GM12878 (cell line): Measurements from ENCODE around the gene NTM. TPM values are rescaled to one million over a fixed set of nuclear protein-coding genes. Genes with fewer than 3 reads are reported as not detected.

Experiments
- ATAC-seq: fragments of 200-7000 bp; cut with Tn5 transposase; 3 replicates; pipeline ENCODE4 v1.9.1; 2020; ENCODE audit warnings: mild to moderate bottlenecking, moderate library complexity
- BruUV-seq: library from RNA; stranded (reverse); fragments of 400-500 nt; replicated peaks from 2 replicates; lab custom pipeline; 2021; lab: Mats Ljungman, UMichigan
- CTCF ChIA-PET: fragments of 300-600 bp; sonication (Branson Sonifier 250); formaldehyde crosslinking; extraction: SDS; loops from one replicate; lab custom pipeline; 2021; ENCODE audit warnings: inconsistent platforms; lab: Yijun Ruan, JAX
- POLR2A ChIA-PET: fragments of 350-600 bp; formaldehyde crosslinking; extraction: SDS; loops from one replicate; lab custom pipeline; 2021; ENCODE audit warnings: inconsistent platforms; lab: Charles Lee
- RAD21 ChIA-PET: fragments of 300-600 bp; sonication (Branson Sonifier 250); formaldehyde crosslinking; loops from one replicate; lab custom pipeline; 2023; ENCODE audit warnings: antibody characterized with exemption; ENCODE audit not compliant: unreplicated experiment; lab: Charles Lee
- SMC1A ChIA-PET: fragments of 300-600 bp; sonication (Branson Sonifier 250); formaldehyde crosslinking; loops from one replicate; lab custom pipeline; 2023; ENCODE audit not compliant: unreplicated experiment, uncharacterized antibody; lab: Charles Lee
- DNase-seq: peaks from one replicate; pipeline ENCODE4 v3.0.0-alpha.2; 2011; ENCODE audit warnings: low read depth, low spot score
- FAIRE-seq: peaks from 3 replicates; lab custom pipeline; 2011; peaks lifted over from hg19 to GRCh38; lab: Jason Lieb, UNC
- H2AFZ ChIP-seq: 2 replicates; pipeline ENCODE4 v1.6.0; 2011; ENCODE audit warnings: low read depth, low read length, control low read depth; ENCODE audit not compliant: control insufficient read depth
- H3K27ac ChIP-seq: 2 replicates; pipeline ENCODE4 v1.5.1; 2011; ENCODE audit warnings: control low read depth; ENCODE audit not compliant: control insufficient read depth, insufficient read depth
- H3K27me3 ChIP-seq, 2 experiments: replicated peaks in 1 of 2; 2 replicates each; pipeline versions ENCODE4 v1.6.0 to v1.6.1; 2011; ENCODE audit warnings: low read length in 1 of 2; ENCODE audit not compliant: control insufficient read depth in 2 of 2, insufficient read depth in 2 of 2
- H3K36me3 ChIP-seq, 2 experiments: 2 replicates each; pipeline ENCODE4 v1.5.1; 2011; ENCODE audit warnings: low read length in 1 of 2; ENCODE audit not compliant: control insufficient read depth in 2 of 2, insufficient read depth in 2 of 2
- H3K4me1 ChIP-seq: 2 replicates; pipeline ENCODE4 v1.6.1; 2011; ENCODE audit warnings: mild to moderate bottlenecking, low read length, moderate library complexity, mixed read lengths; ENCODE audit not compliant: control insufficient read depth, insufficient read depth
- H3K4me2 ChIP-seq: 2 replicates; pipeline ENCODE4 v1.6.0; 2011; ENCODE audit warnings: control low read depth; ENCODE audit not compliant: control insufficient read depth, insufficient read depth
- H3K4me3 ChIP-seq: fragments of 200-600 bp; sonication (generic); 2 replicates; pipeline ENCODE4 v1.5.1; 2016
- H3K79me2 ChIP-seq: 2 replicates; pipeline ENCODE4 v1.6.0; 2011; ENCODE audit warnings: low read length; ENCODE audit not compliant: control insufficient read depth, insufficient read depth
- H3K9ac ChIP-seq: 2 replicates; pipeline ENCODE4 v1.8.0; 2011; ENCODE audit warnings: low read length, control low read depth, mixed read lengths; ENCODE audit not compliant: control insufficient read depth, insufficient read depth
- H3K9me3 ChIP-seq: replicated peaks from 3 replicates; pipeline ENCODE4 v1.5.1; 2011; ENCODE audit warnings: mild to moderate bottlenecking, low read length; ENCODE audit not compliant: control insufficient read depth, insufficient read depth
- H4K20me1 ChIP-seq: 2 replicates; pipeline ENCODE4 v1.6.0; 2011; ENCODE audit not compliant: control insufficient read depth, insufficient read depth
- BHLHE40 ChIP-seq, 2 experiments: fragments of 450-650 bp in 1 of 2; IDR thresholded peaks; 2 replicates each; pipeline ENCODE4 v1.6.1; 2011 to 2017; ENCODE audit warnings: low read depth in 2 of 2, borderline replicate concordance in 1 of 2, improper control_type of control experiment in 1 of 2, low read length in 1 of 2, mild to moderate bottlenecking in 1 of 2
- KAT2A ChIP-seq: conservative IDR thresholded peaks from 2 replicates; pipeline ENCODE4 v1.6.1; 2011; ENCODE audit warnings: low read depth, low read length; ENCODE audit not compliant: control insufficient read depth
- ZBED1 ChIP-seq: IDR thresholded peaks from 2 replicates; pipeline ENCODE4 v1.6.1; 2016; ENCODE audit warnings: borderline replicate concordance
- WGBS: methylation state at CpG from one replicate; pipeline ENCODE4 v1.1.6; 2016; ENCODE audit warnings: low lambda C conversion rate; ENCODE audit not compliant: insufficient replicate concordance, insufficient coverage; ENCODE audit errors: missing lambda C conversion rate; 5-methylcytosine and 5-hydroxymethylcytosine counted together
- in situ Hi-C: fragments of 300-500 bp; cut with MboI; formaldehyde crosslinking; loops from 9 replicates; pipeline ENCODE4 v1.14.3; 2018; ENCODE audit warnings: mixed read lengths
- intact Hi-C: fragments of 100-400 bp; cut with micrococcal nuclease; formaldehyde crosslinking; loops from one replicate; pipeline ENCODE4 v1.14.2; 2022; ENCODE audit not compliant: unreplicated experiment
- polyA plus RNA-seq, 11 experiments: library from polyadenylated mRNA; depleted of rRNA in 4 of 11; unstranded in 6 of 11; stranded (reverse) in 5 of 11; fragments of >200 nt; fragmentation: Nextera tagmentation in 4 of 11; fragmentation: Illumina TruSeq in 1 of 11; extraction: Ambion mirVana in 4 of 11; extraction: Trizol in 1 of 11; gene quantifications; 1 replicate in 1 of 11; 2 replicates in 10 of 11; pipeline versions ENCODE4 v1.2.1 to v1.2.3, GENCODE V29; 2011 to 2016; ENCODE audit warnings: inconsistent platforms in 2 of 11, missing spikeins in 2 of 11, low read depth in 1 of 11
- total RNA-seq, 4 experiments: library from RNA; depleted of rRNA in 3 of 4; stranded (reverse); fragments of >200 nt in 3 of 4; fragmentation: Illumina TruSeq in 1 of 4; extraction: Trizol in 1 of 4; gene quantifications; 2 replicates each; pipeline versions ENCODE4 v1.2.1 to v1.2.3, GENCODE V29; 2013 to 2021
- TF ChIP-seq, protein P1 (sequence below): IDR thresholded peaks from 2 replicates; pipeline ENCODE4 v1.6.1; 2011; ENCODE audit warnings: mild to moderate bottlenecking, low read depth, low read length, moderate library complexity; ENCODE audit not compliant: insufficient replicate concordance
- TF ChIP-seq, protein P2 (sequence below): IDR thresholded peaks from 2 replicates; pipeline ENCODE4 v1.6.1; 2011; ENCODE audit warnings: low read depth, low read length, improper control_type of control experiment, borderline replicate concordance
- TF ChIP-seq, protein P3 (sequence below): fragments of 450-650 bp; IDR thresholded peaks from 2 replicates; pipeline ENCODE4 v1.6.1; 2018; ENCODE audit warnings: borderline replicate concordance, mild to moderate bottlenecking; ENCODE audit not compliant: partially characterized antibody

NTM gene
- total and polyA plus RNA-seq, 10 of the 15 experiments (the other 5 are each of a cell fraction or from before 2014, with no cell fraction given): not detected

DNA sequence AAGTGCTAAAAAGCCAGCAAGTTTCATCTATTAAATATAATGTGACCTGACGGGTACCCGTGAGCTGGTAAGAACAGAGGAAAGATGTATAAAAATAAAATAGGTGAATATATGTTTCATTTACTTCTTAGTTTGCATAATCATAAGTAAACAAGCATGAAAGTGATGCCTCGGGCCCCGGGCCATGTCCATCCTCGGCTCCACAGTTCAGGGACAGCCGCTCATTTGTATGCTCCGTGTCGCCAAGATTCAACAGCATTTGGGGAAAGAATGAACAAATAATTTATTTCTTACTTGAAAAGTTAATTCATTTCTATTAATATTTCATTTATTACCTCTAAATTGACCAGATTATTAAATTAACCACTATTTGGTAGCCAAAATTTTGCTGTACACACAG, 251.8 kb downstream of the NTM start:
- Histone ChIP-seq H3K4me3 (no peak overlapping the region), H3K27ac (no peak overlapping the region), H3K4me1 (no peaks in the 10 kb centered on the region), H3K27me3 (peaks cover 3 to 8% of the 10 kb centered on the region in 2 experiments; a peak in 3 of 4 replicates), H3K4me2 (no peak overlapping the region), H3K79me2 (no peaks in the 10 kb centered on the region), H4K20me1 (no peaks in the 10 kb centered on the region), H3K9ac (no peak overlapping the region), H2AFZ (no peak overlapping the region), H3K36me3 (no peaks in the 10 kb centered on the region), H3K9me3 (no peaks in the 10 kb centered on the region)
- TF ChIP-seq, protein P1, sequence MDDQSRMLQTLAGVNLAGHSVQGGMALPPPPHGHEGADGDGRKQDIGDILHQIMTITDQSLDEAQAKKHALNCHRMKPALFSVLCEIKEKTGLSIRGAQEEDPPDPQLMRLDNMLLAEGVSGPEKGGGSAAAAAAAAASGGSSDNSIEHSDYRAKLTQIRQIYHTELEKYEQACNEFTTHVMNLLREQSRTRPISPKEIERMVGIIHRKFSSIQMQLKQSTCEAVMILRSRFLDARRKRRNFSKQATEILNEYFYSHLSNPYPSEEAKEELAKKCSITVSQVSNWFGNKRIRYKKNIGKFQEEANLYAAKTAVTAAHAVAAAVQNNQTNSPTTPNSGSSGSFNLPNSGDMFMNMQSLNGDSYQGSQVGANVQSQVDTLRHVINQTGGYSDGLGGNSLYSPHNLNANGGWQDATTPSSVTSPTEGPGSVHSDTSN: no peak
- TF ChIP-seq BHLHE40 (IDR thresholded peaks at IDR 0.05; ENCODE audit: borderline replicate concordance in 1 of 2, low read depth in 2 of 2, low read length in 1 of 2) (no peak), KAT2A (no peak), ZBED1 (no peak)
- TF ChIP-seq, protein P2, sequence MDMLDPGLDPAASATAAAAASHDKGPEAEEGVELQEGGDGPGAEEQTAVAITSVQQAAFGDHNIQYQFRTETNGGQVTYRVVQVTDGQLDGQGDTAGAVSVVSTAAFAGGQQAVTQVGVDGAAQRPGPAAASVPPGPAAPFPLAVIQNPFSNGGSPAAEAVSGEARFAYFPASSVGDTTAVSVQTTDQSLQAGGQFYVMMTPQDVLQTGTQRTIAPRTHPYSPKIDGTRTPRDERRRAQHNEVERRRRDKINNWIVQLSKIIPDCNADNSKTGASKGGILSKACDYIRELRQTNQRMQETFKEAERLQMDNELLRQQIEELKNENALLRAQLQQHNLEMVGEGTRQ: no peak
- TF ChIP-seq, protein P3, sequence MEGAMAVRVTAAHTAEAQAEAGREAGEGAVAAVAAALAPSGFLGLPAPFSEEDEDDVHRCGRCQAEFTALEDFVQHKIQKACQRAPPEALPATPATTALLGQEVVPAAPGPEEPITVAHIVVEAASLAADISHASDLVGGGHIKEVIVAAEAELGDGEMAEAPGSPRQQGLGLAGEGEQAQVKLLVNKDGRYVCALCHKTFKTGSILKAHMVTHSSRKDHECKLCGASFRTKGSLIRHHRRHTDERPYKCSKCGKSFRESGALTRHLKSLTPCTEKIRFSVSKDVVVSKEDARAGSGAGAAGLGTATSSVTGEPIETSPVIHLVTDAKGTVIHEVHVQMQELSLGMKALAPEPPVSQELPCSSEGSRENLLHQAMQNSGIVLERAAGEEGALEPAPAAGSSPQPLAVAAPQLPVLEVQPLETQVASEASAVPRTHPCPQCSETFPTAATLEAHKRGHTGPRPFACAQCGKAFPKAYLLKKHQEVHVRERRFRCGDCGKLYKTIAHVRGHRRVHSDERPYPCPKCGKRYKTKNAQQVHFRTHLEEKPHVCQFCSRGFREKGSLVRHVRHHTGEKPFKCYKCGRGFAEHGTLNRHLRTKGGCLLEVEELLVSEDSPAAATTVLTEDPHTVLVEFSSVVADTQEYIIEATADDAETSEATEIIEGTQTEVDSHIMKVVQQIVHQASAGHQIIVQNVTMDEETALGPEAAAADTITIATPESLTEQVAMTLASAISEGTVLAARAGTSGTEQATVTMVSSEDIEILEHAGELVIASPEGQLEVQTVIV: no peak
- ChIA-PET SMC1A (no interaction called here), POLR2A (no interaction called here), CTCF (no interaction called here), RAD21 (no interaction called here)
- WGBS: 56% methylated on average over 8 of the region's 8 CpGs
- intact Hi-C loops (no loop called here), in situ Hi-C loops (no loop called here)
- FAIRE-seq (no peak), ATAC-seq (no peak), DNase-seq (no peak)
- no TSS peak for BruUV-seq
